ENCODE measurements around the gene DEPDC1B. TPM values are rescaled to one million over a fixed set of nuclear protein-coding genes. Genes with fewer than 3 reads are reported as not detected.
A peak's percentile ranks its signal among the peaks of the same experiment; 100 is the strongest.

Gene DEPDC1B
- total and polyA plus RNA-seq, 4 donors = 0.17 to 26.3 (median 0.52) TPM

DNA sequence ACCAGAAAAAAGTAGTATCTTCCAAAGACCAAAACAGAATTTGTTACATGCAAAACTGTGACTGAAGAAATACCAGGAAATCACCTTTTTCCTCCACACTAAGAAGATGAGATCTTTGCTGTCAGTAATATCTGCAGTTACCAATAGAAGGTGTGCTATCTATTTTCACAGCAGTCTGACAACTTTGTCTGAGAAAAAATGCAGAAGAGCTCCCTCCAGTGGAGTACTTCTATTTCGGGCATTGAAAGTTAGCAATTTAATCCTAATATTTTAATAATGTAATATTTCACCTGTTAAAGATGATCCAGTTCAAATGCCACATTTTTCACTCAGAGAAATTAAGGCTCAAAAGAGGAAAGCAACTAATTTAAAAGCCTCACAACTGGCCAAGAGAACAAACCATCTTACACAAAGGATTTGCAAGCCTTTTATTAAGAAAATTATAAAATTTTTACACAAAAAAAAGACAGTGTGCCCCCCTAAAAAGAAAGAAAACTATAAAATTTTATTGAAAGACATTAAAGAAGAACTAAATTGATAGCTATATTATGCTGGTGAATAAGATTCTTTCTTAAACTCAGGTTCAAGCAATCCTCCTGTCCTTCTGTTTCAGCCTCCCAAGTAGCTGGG is 50.6 kb downstream of the DEPDC1B start:
- no peaks in the 10 kb centered on the region for H3K27me3 ChIP-seq (ENCODE audit: control insufficient read depth in 4 of 4, insufficient read depth in 4 of 4, low read length in 3 of 4)
- H3K4me1 ChIP-seq (ENCODE audit: control insufficient read depth in 4 of 4, insufficient read depth in 4 of 4, low read length in 3 of 4) = no peaks in the 10 kb centered on the region
- no peak overlapping the region for H3K9ac ChIP-seq (ENCODE audit: low read depth in 1 of 2, low read length in 2 of 2)
- no peaks in the 10 kb centered on the region for H3K9me3 ChIP-seq (ENCODE audit: control insufficient read depth in 4 of 4, low read length in 3 of 4)
- no peak for DNase-seq (ENCODE audit: low spot score)
- no peaks in the 10 kb centered on the region for H3K36me3 ChIP-seq (ENCODE audit: control insufficient read depth in 4 of 4, insufficient read depth in 3 of 4, low read depth in 1 of 4, low read length in 3 of 4)
- 10% methylated on average over 1 of the region's 1 CpG for WGBS
- TF ChIP-seq JUND (IDR thresholded peaks at IDR 0.05) (no peak), HNF4G (IDR thresholded peaks at IDR 0.05) (no peak), RAD21 (IDR thresholded peaks at IDR 0.05) (peak; percentile 65 to 76), CTCF (IDR thresholded peaks at IDR 0.05; ENCODE audit: low read depth, low read length, missing input control) (peak; percentile 41)
- no peak overlapping the region for H3K4me3 ChIP-seq (ENCODE audit: low read depth in 1 of 3, low read length in 3 of 3)
- no peak overlapping the region for H3K27ac ChIP-seq (ENCODE audit: low read depth in 1 of 2, low read length in 2 of 2)

GRCh38 chr5:60648175-60648574 is 51.8 kb downstream of the DEPDC1B start:
- no peak for DNase-seq (ENCODE audit: low spot score)
- TF ChIP-seq TAF1 (conservative IDR thresholded peaks at IDR 0.05) = no peak
- no peak for TF ChIP-seq MAX (IDR thresholded peaks at IDR 0.05)
- no peak for TF ChIP-seq HNF4A (conservative IDR thresholded peaks at IDR 0.05)
- TF ChIP-seq RXRA (IDR thresholded peaks at IDR 0.05) = no peak
- no peak for TF ChIP-seq RAD21 (IDR thresholded peaks at IDR 0.05)
- no peak for TF ChIP-seq CTCF (IDR thresholded peaks at IDR 0.05; ENCODE audit: low read depth, low read length, missing input control)
- TF ChIP-seq GABPA (IDR thresholded peaks at IDR 0.05 in 1 of 2, conservative IDR thresholded peaks at IDR 0.05 in 1 of 2) = no peak
- no peak for TF ChIP-seq FOXA1 (IDR thresholded peaks at IDR 0.05)
- TF ChIP-seq YY1 (IDR thresholded peaks at IDR 0.05) = no peak
- no peak for TF ChIP-seq EGR1 (IDR thresholded peaks at IDR 0.05; ENCODE audit: low read depth in 2 of 2)
- TF ChIP-seq, protein P1, sequence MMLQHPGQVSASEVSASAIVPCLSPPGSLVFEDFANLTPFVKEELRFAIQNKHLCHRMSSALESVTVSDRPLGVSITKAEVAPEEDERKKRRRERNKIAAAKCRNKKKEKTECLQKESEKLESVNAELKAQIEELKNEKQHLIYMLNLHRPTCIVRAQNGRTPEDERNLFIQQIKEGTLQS (IDR thresholded peaks at IDR 0.05) = no peak
- TF ChIP-seq, protein P2, sequence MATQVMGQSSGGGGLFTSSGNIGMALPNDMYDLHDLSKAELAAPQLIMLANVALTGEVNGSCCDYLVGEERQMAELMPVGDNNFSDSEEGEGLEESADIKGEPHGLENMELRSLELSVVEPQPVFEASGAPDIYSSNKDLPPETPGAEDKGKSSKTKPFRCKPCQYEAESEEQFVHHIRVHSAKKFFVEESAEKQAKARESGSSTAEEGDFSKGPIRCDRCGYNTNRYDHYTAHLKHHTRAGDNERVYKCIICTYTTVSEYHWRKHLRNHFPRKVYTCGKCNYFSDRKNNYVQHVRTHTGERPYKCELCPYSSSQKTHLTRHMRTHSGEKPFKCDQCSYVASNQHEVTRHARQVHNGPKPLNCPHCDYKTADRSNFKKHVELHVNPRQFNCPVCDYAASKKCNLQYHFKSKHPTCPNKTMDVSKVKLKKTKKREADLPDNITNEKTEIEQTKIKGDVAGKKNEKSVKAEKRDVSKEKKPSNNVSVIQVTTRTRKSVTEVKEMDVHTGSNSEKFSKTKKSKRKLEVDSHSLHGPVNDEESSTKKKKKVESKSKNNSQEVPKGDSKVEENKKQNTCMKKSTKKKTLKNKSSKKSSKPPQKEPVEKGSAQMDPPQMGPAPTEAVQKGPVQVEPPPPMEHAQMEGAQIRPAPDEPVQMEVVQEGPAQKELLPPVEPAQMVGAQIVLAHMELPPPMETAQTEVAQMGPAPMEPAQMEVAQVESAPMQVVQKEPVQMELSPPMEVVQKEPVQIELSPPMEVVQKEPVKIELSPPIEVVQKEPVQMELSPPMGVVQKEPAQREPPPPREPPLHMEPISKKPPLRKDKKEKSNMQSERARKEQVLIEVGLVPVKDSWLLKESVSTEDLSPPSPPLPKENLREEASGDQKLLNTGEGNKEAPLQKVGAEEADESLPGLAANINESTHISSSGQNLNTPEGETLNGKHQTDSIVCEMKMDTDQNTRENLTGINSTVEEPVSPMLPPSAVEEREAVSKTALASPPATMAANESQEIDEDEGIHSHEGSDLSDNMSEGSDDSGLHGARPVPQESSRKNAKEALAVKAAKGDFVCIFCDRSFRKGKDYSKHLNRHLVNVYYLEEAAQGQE (IDR thresholded peaks at IDR 0.05) = no peak
- TF ChIP-seq NR2F2 (IDR thresholded peaks at IDR 0.05) = no peak
- no peaks in the 10 kb centered on the region for H3K27me3 ChIP-seq (ENCODE audit: control insufficient read depth in 4 of 4, insufficient read depth in 4 of 4, low read length in 3 of 4)
- no peaks in the 10 kb centered on the region for H3K36me3 ChIP-seq (ENCODE audit: control insufficient read depth in 4 of 4, insufficient read depth in 3 of 4, low read depth in 1 of 4, low read length in 3 of 4)
- H3K9ac ChIP-seq (ENCODE audit: low read depth in 1 of 2, low read length in 2 of 2) = no peak overlapping the region
- H3K4me1 ChIP-seq (ENCODE audit: control insufficient read depth in 4 of 4, insufficient read depth in 4 of 4, low read length in 3 of 4) = no peaks in the 10 kb centered on the region
- H3K4me3 ChIP-seq (ENCODE audit: low read depth in 1 of 3, low read length in 3 of 3) = no peak overlapping the region
- 81% methylated on average over 2 of the region's 2 CpGs for WGBS
- H3K27ac ChIP-seq (ENCODE audit: low read depth in 1 of 2, low read length in 2 of 2) = no peak overlapping the region
- H3K9me3 ChIP-seq (ENCODE audit: control insufficient read depth in 4 of 4, low read length in 3 of 4) = no peaks in the 10 kb centered on the region
